ENCODE data around the gene DHODH. TPM values are rescaled to one million over a fixed set of nuclear protein-coding genes. Genes with fewer than 3 reads are reported as not detected.

DHODH gene
- total RNA-seq, 1 donor from 2014 or later = 10.9 TPM

DNA sequence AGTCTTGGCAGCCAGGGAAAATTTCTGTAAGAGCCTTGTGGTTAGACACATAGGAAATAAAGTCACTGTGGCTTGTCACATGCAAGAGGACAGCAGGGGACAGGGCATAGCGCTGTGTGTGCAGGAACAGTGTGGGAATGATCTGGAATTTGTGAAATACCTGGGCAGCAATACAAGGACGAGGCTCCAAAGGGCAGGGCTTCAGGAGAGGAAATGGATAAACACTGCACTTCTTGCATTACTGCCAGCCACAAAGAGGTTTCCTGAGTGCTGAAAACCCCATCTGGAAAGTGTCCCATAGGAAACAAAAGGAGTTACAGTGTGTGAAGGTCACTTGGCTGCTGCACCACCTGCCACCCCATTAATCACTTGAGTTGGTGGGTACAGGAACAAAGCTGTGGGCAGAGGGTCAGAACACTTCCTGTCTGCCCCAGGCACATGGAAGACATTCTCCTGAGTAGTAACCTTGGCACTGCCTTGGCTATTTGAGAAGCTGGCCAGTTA lies 33.7 kb downstream of the DHODH start:
- TF ChIP-seq CTCF (conservative IDR thresholded peaks at IDR 0.05; ENCODE audit: low read depth, low read length) = no peak
- no peak for DNase-seq (ENCODE audit: low read depth)
- no peak overlapping the region for H3K4me3 ChIP-seq (ENCODE audit: low read depth, low read length)

DNA sequence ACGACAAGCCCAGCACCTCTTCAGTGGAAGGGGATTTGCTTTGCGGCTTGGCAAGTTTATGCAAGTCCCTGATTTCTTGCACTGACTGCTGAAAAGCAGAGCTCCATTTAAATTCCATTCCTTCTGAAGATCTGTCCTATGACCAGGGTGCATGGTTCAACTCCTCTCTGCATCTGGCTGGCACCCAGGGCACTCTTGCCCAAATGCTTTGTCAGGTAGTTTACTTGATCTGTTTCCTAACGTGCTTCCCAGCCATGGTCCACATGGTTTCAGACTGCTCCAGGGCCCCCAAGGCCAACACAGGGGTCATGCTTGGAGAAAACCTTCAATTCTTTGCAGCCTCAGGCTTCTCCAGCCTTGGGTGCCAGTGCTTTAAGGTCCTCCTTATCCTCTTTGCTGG lies 34.5 kb downstream of the DHODH start:
- no peak overlapping the region for H3K4me3 ChIP-seq (ENCODE audit: low read depth, low read length)
- TF ChIP-seq CTCF (conservative IDR thresholded peaks at IDR 0.05; ENCODE audit: low read depth, low read length) = no peak
- no peak for DNase-seq (ENCODE audit: low read depth)

DNA sequence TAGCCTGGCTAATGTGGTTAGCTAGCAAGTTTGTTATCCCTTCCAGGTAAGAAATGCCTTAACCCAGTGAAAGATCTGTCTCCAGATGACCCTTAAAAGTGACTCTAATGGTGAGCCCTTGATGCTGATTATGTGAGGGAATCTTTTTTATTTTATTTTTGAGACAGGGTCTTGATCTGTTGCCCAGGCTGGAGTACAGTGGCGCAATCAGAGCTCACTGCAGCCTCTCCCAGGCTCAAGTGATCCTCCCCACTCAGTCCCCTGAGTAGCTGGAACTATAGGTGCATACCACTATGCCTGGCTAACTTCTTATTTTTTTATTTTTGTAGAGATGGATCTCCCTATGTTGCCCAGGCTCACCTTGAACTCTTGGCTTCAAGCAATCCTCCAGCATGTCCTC lies 35.0 kb downstream of the DHODH start:
- TF ChIP-seq CTCF (conservative IDR thresholded peaks at IDR 0.05; ENCODE audit: low read depth, low read length) = no peak
- H3K4me3 ChIP-seq (ENCODE audit: low read depth, low read length) = no peak overlapping the region
- DNase-seq (ENCODE audit: low read depth) = no peak

- no peak for DNase-seq (ENCODE audit: low read depth)
- no peak overlapping the region for H3K4me3 ChIP-seq (ENCODE audit: low read depth, low read length)
- TF ChIP-seq CTCF (conservative IDR thresholded peaks at IDR 0.05; ENCODE audit: low read depth, low read length) = no peak
Observed at GRCh38 chr16:72044296-72044695, 35.8 kb downstream of the DHODH start.

GRCh38 chr16:72044825-72045359 lies 36.3 kb downstream of the DHODH start:
- DNase-seq (ENCODE audit: low read depth) = no peak
- no peak for TF ChIP-seq CTCF (conservative IDR thresholded peaks at IDR 0.05; ENCODE audit: low read depth, low read length)
- no peak overlapping the region for H3K4me3 ChIP-seq (ENCODE audit: low read depth, low read length)

DNA sequence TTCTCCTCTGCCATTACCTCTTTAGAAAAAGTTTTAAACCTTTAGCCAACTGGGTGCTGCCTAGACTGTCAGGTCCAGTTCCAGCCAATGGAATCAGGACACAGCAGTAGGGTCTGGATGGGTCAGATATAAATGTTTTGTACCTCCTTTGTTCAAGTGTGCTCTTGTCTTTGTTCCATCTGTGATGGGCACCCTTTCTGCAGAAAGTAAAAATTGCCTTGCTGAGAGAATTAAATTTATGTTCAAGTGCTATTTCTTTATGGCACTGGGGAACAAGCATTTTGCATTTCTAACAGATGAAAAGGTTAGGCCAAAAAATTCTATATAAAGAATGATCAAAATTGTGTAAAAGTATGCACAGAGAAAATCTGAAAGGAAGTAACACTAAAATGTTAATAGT lies 40.6 kb downstream of the DHODH start:
- TF ChIP-seq CTCF (conservative IDR thresholded peaks at IDR 0.05; ENCODE audit: low read depth, low read length) = no peak
- no peak overlapping the region for H3K4me3 ChIP-seq (ENCODE audit: low read depth, low read length)
- no peak for DNase-seq (ENCODE audit: low read depth)

DNA sequence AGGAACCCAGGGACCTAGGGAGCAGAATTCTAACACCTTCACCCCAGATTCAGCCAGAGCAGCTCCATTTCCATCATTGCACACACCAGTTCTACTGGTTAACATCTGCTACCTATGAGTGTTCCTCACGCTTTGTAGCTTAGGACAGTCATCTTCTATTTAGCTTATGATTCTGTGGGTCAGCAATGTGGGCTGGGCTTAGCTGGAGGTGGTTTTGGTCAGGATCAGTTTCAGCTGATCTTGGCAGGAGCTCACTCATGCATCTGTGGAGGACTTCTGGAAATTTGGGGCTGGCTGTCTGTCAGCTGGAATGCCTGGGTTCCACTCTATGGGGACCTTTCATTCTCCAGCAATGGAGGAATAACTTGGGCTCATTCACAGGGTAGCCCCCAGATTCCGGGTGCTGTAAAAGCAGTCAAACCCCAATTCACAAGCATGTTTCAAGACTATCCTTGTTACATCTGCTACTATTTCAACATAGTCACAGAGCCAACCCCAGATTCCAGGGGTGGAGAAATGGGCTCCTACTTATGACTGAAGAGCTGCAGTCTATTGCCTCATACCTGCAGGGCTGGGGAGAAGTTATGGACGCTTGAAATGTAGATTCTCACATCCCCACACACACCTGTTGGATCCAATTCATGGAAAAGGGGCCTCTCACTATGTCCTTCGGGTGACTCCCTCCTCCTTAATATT lies 42.4 kb downstream of the DHODH start:
- no peak for TF ChIP-seq CTCF (conservative IDR thresholded peaks at IDR 0.05; ENCODE audit: low read depth, low read length)
- no peak for DNase-seq (ENCODE audit: low read depth)
- H3K4me3 ChIP-seq (ENCODE audit: low read depth, low read length) = no peak overlapping the region

Data from epithelial cell of proximal tubule (primary cell).